GM10847 (cell line): ENCODE results near the gene TNFSF11.

Source experiments
- POLR2A ChIP-seq: IDR thresholded peaks from 2 replicates; pipeline ENCODE4 v1.6.1; 2011; ENCODE audit not compliant: insufficient read length; ENCODE audit errors: extremely low read depth

TNFSF11 gene

DNA sequence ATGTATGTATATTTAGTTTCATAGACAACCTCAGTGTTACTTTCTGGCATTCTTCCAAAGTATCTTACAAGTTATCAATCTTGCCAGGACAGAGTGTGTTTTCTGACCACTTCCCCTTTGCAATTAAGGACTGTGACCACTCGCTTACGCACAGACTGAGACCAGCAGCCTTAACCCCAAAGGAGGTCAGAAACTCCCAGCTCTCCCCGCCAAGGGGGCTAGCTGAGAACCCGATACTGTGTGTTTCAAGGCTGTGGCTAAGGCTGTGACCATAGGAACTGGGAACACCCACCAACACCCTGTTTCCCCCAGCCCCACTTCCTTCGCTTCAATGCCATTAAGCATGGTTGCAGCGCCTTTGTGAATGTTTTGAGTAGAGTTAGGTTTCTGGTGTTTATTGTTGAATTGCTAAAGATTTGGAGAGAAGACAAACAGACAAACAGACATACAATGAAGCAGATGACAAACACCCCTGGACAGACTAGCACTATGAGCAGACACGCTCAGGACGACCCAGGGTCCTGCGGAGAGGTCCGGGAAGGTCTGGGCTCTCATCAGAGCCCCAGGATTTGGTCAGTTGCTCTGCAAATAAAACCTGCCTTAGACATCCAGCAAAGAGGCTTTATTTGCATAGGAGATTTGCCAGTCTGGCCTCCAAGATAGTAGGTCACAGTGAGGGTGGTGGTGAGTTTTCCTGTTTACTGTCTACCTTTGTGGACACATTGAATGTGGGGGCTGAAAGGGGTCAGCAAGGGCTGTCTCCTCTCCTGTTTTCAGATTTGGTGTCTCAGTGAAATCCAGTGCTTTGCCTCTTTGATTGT is 25.0 kb upstream of the TNFSF11 start:
- TF ChIP-seq POLR2A = no peak

DNA sequence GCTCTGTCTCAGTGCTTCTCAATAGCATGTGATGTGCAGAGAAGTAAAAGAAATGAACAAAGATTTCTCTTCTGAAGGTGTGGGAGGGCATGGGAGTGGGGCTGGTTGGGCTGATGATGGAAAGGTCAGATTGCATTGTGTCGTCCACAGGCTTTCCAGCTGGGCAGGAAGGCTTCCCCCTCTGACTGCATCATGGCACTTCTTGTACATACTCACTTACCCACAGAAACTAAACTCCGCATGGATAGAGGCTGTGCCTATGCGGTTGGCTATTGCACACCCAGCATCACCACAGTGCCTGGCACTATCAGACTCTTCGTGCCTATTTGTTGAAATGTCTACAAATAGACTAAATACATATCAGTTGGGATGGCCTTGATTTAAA is 24.4 kb upstream of the TNFSF11 start:
- no peak for TF ChIP-seq POLR2A

DNA sequence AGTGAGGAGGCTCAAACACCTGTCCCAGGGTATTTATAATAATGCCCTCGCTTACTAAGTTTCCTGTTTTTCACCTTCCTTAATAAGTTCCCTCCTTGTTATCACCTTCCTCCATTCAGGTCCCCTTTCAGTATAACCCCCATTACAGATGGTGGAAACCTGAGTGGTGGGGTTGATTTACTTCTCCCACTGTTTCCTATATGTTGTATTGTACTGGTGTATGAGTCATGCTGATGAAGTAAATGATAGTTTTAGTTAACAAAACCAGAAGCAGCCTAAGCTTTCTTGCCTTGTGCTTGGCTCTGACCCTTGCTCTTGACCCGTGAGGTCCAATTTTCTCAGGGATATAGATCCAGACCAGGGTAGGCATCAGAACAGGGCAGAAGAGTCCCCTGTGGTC is 22.3 kb upstream of the TNFSF11 start:
- no peak for TF ChIP-seq POLR2A

DNA sequence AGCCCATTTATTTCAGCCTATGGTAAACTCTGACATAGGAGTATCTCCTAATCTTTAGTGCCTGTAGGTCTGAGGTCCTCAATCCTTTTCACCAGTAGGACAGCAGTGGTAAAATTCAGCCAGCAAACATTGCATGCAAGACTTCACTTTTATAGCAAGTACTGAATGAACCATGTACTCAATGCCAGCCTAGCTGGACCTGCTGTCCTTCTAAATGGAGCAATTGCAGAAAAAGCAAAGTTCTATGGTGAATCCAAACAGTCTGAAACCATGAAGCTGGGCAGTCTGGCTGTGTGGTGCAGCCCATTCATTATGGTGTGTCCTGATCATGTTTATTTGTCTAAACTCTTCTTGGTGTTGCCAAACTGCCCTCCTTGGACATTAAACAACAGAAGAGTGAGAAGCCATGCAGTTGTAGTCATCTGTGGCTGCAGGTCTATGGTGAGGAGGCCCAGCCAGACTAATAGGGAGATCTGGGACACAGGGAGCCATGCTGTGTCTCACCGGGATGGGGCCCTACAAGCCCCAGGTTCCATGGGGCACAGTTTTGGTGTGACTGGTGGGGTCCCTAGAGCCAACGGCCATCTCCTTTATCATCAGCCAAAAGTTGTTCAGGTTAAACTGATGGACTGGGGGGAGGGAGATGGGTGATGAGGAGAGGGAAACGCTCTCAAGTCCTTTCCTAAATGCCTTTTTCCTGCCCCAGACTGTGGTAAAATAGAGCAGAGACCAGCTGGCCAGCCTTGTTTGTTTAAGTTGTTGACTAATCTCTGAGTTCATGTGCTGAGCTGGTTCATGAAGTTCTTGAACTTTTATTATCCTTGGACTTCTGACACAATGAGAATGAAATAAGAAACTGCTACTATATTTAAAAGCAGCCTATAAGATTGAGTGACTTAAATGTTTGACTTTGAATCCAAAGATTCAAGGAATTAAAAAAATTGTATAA is 20.6 kb upstream of the TNFSF11 start:
- TF ChIP-seq POLR2A = no peak

GRCh38 chr13:42559057-42559456 is 14.9 kb upstream of the TNFSF11 start:
- no peak for TF ChIP-seq POLR2A

GRCh38 chr13:42561752-42562467 is 12.0 kb upstream of the TNFSF11 start:
- no peak for TF ChIP-seq POLR2A

GRCh38 chr13:42567906-42568305 is 6.0 kb upstream of the TNFSF11 start:
- TF ChIP-seq POLR2A = no peak

DNA sequence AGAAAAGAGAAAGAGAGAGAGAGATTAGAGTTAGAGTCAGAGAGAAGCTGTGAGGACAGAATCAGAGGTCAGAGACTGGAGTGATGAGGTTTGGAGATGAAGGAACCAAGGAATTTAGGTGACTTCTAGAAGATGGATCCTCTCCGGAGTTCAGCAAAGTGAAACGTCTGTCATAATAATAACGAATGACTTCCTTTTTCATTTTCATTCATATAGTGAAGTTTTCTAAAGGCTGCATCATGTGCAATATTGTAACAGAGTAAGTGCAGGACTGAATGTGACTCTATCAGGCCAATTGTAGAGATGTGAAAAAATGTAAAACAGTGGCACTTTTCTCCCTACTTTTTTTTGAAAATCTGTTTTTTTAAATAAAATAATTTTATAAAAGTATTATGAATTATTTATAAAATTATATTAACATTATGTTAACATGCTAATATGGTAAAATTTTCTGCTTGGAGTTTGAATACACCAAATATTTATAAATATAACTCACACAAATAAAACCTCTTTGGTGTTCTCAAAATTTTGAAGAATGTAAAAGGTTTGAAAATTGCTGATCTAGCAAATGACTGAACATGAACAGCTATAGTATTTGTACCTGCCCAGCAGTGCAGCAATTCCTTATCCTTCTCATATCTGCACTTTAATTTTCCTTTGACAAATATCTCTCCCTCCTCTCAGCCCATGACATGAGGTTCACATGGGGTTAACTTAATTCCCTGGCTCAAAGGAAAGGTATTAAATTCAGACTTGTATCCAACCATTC is 4.2 kb upstream of the TNFSF11 start:
- no peak for TF ChIP-seq POLR2A

DNA sequence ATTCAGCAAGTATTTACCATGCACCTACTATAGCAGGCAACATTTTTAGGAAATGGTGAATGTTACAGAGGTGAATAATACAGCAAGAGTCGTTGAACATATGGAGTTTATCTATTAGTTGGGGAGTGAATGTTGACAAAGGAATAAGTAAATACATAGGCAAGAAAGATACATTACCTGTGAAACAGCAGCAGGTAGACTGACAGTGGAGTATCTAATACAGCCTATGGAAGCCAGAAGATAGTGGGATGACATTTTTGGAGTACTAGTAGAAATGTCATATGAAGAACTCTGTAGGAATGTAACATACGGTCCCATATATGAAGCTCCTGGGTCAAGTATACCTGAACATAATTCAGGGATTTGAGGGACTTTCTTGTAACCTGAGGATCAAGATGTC is 2.1 kb upstream of the TNFSF11 start:
- TF ChIP-seq POLR2A = no peak

GRCh38 chr13:42574435-42575311 is 721 bp downstream of the TNFSF11 start:
- peak; percentile 33 for TF ChIP-seq POLR2A

- TF ChIP-seq POLR2A = no peak
These were observed 2.0 kb downstream of the TNFSF11 start for GRCh38 chr13:42575938-42576337.

DNA sequence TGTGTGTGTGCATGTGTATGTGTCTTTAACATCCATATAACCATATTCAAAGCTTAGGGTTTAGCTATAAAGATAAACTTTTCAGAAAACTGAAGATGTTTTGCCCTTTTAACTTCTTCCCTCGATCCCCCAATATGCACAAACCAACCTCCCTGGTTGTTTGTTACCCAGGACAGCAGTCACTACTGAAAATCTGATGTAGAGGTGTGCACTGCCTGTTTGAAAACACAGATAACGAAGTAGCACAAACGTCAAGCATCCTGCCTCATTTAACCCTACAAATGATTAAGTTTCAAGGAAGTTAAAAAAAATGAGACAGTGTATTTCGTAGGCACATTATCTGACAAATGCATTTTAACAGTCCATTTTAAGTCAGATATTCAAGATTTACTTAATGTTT is 3.6 kb downstream of the TNFSF11 start:
- no peak for TF ChIP-seq POLR2A

DNA sequence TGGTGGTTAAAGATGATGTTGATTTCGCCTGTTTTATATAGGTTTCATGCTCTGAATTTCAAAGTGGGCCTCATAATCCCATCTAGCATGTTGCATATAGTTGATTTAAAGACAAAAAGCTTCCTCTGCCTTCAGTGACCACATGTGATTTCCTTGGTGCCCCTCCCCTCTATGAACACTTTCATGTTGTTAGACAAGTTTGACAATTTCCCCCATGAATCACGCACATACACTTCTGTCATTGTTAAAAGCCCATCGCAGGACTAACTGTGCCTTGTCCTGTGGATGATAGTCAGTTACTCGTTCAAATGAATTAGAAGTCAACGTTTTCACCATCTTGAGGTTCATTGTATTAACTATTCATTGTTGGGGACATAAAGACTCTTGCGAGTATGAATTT is 6.7 kb downstream of the TNFSF11 start:
- TF ChIP-seq POLR2A = no peak

- no peak for TF ChIP-seq POLR2A
These were observed 7.5 kb downstream of the TNFSF11 start for GRCh38 chr13:42581427-42581826.
